NT2/D1 (cell line): ENCODE results near the gene SELENOI.

Experiments used
- DNase-seq: peaks from one replicate; pipeline ENCODE4 v3.0.0-alpha.2; 2011; ENCODE audit warnings: low read depth, low spot score
- H3K27me3 ChIP-seq: 2 replicates; pipeline ENCODE4 v1.6.0; 2011; ENCODE audit warnings: mild to moderate bottlenecking; ENCODE audit not compliant: insufficient read length, insufficient read depth
- H3K36me3 ChIP-seq: 2 replicates; pipeline ENCODE4 v1.6.1; 2011; ENCODE audit warnings: mild to moderate bottlenecking, low read length, mixed read lengths; ENCODE audit not compliant: insufficient read depth, insufficient read length
- H3K4me1 ChIP-seq: 2 replicates; pipeline ENCODE4 v1.5.1; 2011; ENCODE audit not compliant: insufficient read depth, insufficient read length
- H3K4me3 ChIP-seq: 2 replicates; pipeline ENCODE4 v1.5.1; 2011; ENCODE audit warnings: low read depth; ENCODE audit not compliant: insufficient read length
- H3K9ac ChIP-seq: 2 replicates; pipeline ENCODE4 v1.6.0; 2011; ENCODE audit warnings: low read depth; ENCODE audit not compliant: insufficient read length
- H3K9me3 ChIP-seq: 2 replicates; pipeline ENCODE4 v1.5.1; 2011; ENCODE audit warnings: mild to moderate bottlenecking, low read length; ENCODE audit not compliant: insufficient read depth
- SUZ12 ChIP-seq: IDR thresholded peaks from 2 replicates; pipeline ENCODE4 v1.6.1; 2011; ENCODE audit not compliant: insufficient read length, insufficient read depth; ENCODE audit errors: extremely low read depth
- YY1 ChIP-seq: IDR thresholded peaks from 2 replicates; pipeline ENCODE4 v1.6.1; 2011; ENCODE audit not compliant: insufficient read length, insufficient read depth
- ZNF274 ChIP-seq: IDR thresholded peaks from 2 replicates; pipeline ENCODE4 v1.6.1; 2011; ENCODE audit warnings: mild to moderate bottlenecking, low read depth, low read length

Gene SELENOI

GRCh38 chr2:26429779-26430578, 84.0 kb downstream of the SELENOI start:
- H3K36me3 ChIP-seq, result no peaks in the 10 kb centered on the region
- no peak for DNase-seq

DNA sequence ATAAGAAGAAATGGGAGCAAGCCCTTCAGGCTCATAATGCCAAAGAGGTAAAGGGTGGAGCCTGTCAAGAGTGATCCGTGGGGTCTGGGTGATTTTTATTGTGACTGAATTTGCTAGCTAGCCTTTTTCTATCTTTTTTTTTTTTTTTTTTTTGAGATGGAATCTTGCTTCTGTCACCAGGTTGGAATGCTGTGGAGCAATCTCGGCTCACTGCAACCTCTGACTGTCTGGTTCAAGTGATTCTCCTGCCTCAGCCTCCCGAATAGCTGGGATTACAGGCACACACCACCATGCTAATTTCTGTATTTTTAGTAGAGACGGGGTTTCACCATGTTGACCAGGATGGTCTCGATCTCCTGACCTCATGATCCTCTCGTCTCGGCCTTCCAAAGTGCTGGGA, 84.9 kb downstream of the SELENOI start:
- H3K27me3 ChIP-seq, result no peaks in the 10 kb centered on the region
- H3K36me3 ChIP-seq, result no peaks in the 10 kb centered on the region
- no peak overlapping the region for H3K4me3 ChIP-seq
- H3K9ac ChIP-seq, result no peak overlapping the region
- no peaks in the 10 kb centered on the region for H3K9me3 ChIP-seq
- no peak for TF ChIP-seq SUZ12
- H3K4me1 ChIP-seq, result no peaks in the 10 kb centered on the region
- DNase-seq, result no peak

More at GRCh38 chr2:26429779-26430578, 84.0 kb downstream of the SELENOI start:
- no peaks in the 10 kb centered on the region for H3K4me1 ChIP-seq
- H3K27me3 ChIP-seq, result no peaks in the 10 kb centered on the region
- no peak overlapping the region for H3K4me3 ChIP-seq
- H3K9me3 ChIP-seq, result no peaks in the 10 kb centered on the region
- TF ChIP-seq ZNF274 (no peak), SUZ12 (no peak), YY1 (no peak)
- no peak overlapping the region for H3K9ac ChIP-seq

DNA sequence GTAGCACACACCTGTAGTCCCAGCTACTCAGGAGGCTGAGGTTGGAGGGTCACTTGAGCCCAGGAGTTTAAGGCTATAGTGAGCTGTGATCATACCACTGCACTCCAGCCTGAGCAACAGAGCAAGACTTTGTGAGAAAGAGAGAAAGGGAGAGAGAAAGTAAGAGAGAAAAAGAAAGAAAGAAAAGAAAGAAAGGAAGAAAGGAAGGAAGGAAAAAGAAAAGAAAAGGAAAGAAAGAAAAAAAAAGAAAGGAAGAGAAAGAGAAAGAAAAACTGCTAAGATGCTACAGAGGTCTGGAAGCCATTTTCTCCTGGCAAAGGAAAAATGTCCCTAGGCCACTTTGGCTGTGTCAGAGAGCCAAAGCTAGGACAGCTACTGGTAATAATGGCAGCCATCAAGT, 86.4 kb downstream of the SELENOI start:
- Histone ChIP-seq H3K27me3 (no peaks in the 10 kb centered on the region), H3K4me3 (no peak overlapping the region), H3K9ac (no peak overlapping the region), H3K9me3 (no peaks in the 10 kb centered on the region), H3K36me3 (no peaks in the 10 kb centered on the region), H3K4me1 (no peaks in the 10 kb centered on the region)
- TF ChIP-seq YY1, result no peak
- no peak for TF ChIP-seq ZNF274
- no peak for TF ChIP-seq SUZ12
- no peak for DNase-seq

- no peak for DNase-seq
- TF ChIP-seq SUZ12, result no peak
- no peak for TF ChIP-seq ZNF274
- no peak for TF ChIP-seq YY1
- no peaks in the 10 kb centered on the region for H3K9me3 ChIP-seq
- no peaks in the 10 kb centered on the region for H3K4me1 ChIP-seq
- H3K4me3 ChIP-seq, result no peak overlapping the region
- H3K9ac ChIP-seq, result no peak overlapping the region
- no peaks in the 10 kb centered on the region for H3K27me3 ChIP-seq
- H3K36me3 ChIP-seq, result no peaks in the 10 kb centered on the region
Measured at GRCh38 chr2:26432859-26433258, 86.9 kb downstream of the SELENOI start.

DNA sequence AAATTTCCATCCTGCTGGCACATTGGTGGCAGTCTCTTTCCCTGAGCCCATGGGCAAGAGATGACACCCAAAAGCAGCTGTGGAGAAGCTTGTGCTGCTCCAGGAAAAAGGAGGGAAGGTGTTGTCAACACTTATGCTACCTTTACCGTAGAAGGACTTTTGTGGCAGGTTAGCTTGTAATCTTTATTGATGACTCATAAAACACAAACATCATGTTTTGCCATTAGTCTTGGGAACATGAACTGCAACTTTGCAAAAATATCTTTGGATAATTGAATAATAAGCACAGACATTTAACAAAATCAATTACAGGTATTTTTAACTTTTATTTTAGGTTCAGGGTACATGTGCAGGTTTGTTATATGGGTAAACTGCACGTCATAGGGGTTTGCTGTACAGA, 89.2 kb downstream of the SELENOI start:
- Histone ChIP-seq H3K4me3 (no peak overlapping the region), H3K9ac (no peak overlapping the region), H3K9me3 (no peaks in the 10 kb centered on the region), H3K27me3 (no peaks in the 10 kb centered on the region), H3K4me1 (no peaks in the 10 kb centered on the region), H3K36me3 (no peaks in the 10 kb centered on the region)
- no peak for DNase-seq
- TF ChIP-seq ZNF274 (no peak), SUZ12 (no peak), YY1 (no peak)

DNA sequence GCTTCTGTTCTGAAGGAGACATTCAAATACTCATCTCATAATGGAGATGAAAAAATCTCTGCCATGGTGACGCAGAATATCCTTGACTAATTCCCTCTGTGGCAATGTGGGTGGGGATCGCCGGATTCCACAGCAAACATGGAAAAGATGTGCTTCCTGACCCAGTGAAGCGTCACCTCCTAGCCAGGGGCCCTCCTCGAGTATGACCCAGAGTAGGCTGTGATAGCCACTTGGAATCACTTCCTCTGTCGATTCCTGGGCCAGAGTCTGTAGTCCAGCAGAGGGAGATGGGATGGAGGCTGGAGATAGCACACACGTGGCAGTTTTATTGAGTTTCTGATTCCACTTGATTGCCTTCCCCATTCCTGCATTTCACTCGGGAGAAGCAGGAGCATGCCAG, 92.6 kb downstream of the SELENOI start:
- Histone ChIP-seq H3K9ac (no peak overlapping the region), H3K9me3 (no peaks in the 10 kb centered on the region), H3K4me1 (no peaks in the 10 kb centered on the region), H3K36me3 (no peaks in the 10 kb centered on the region), H3K4me3 (no peak overlapping the region), H3K27me3 (no peaks in the 10 kb centered on the region)
- no peak for TF ChIP-seq SUZ12
- TF ChIP-seq YY1, result no peak
- no peak for TF ChIP-seq ZNF274
- no peak for DNase-seq

GRCh38 chr2:26438926-26439325, 93.0 kb downstream of the SELENOI start:
- Histone ChIP-seq H3K4me1 (no peaks in the 10 kb centered on the region), H3K27me3 (no peaks in the 10 kb centered on the region), H3K9me3 (no peaks in the 10 kb centered on the region), H3K4me3 (no peak overlapping the region), H3K36me3 (no peaks in the 10 kb centered on the region), H3K9ac (no peak overlapping the region)
- TF ChIP-seq ZNF274 (no peak), SUZ12 (no peak), YY1 (no peak)
- DNase-seq, result no peak

- TF ChIP-seq SUZ12 (no peak), ZNF274 (no peak), YY1 (no peak)
- Histone ChIP-seq H3K9me3 (no peaks in the 10 kb centered on the region), H3K27me3 (no peaks in the 10 kb centered on the region), H3K4me3 (no peak overlapping the region), H3K9ac (no peak overlapping the region), H3K4me1 (no peaks in the 10 kb centered on the region), H3K36me3 (no peaks in the 10 kb centered on the region)
- no peak for DNase-seq
Measured at GRCh38 chr2:26442301-26442700, 96.4 kb downstream of the SELENOI start.
